Stimulated activated CD4-positive, alpha-beta T cell treated with anti-CD3 and anti-CD28 coated beads, Interleukin-2, amount 100 ng/mL, for 24 hours (primary cell): ENCODE data around the gene RPS5.
"Not testable (repeated sequence)": the region's sequence is repeated elsewhere in the genome, so short reads cannot be mapped to it uniquely, and the experiment has no call there.

Source experiments
- DNase-seq, 2 donors: peaks; one replicate each; pipeline ENCODE4 v3.0.0-alpha.2; 2020

The RPS5 gene

DNA sequence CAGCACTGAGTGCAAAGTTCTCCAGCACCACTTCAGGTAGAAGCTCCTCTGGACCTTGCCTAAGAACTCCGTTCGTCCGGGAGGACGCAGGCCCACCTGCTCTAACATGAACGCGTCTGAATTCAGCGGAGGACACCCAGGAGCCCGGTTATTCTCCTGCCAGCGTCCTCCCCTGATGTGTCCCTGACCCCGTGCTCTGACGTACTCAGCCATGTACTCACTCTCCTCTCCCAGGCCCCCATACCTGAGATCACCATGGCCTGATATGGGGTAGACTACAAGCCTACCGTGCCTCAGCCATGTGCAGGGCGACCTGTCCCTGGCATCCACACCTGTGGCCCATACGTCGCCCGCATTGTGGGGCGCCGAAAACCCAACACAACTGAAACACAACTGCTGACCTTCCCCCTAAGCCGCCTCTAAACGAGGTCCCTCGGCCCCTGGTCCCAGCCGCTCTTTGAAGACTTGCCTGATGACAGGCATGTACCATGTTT lies 20.6 kb downstream of the RPS5 start:
- DNase-seq: no peak

DNA sequence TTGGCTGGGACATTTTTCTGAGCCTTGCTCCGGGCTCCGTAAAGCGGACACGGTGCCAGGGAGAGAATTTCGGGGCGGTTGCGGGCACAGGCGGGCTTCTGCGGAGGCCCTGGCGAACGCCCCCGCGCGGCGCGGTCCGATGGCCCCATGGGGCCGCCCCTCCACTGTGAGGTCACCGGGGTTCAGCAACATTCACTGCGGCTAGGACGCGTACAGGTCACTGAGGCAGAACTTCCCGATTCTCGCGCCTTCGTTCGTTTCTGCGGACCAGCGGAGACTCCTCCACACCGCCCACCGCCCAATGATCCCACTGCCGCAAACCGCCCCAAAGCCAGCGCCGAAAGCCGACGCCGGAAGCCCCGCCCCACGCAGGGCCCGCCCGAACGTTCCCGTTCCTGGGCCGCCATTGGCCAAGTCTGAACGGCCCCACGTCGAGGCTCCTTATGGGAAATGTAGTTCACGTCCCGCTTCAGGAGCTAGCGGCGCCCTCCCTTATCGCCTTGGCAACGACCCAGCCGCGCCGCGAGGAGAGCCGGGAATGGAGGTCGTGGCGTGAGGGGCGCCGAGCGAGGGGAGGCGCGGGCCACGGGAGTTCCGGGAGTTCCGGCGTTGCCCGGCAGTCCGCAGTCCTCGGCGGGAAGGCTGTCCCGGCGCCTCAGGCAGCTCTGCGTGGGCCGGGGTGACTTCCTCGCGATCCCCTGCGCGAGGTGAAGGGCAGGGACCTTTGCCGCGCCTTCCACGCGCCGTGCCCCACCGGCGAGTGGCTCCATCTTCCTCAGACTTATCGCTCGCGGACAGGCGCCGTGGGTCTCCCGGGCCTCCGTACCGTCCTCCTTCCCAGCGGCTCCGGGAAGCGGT lies 21.3 kb downstream of the RPS5 start, which contains the start of gene ZNF584:
TSS of gene ZNF584 (plus strand) at position 498 of the 858 bp plus-strand sequence. CDS start 499 bp downstream, outside the sequence.
- DNase-seq: peak; percentile 95 to 96

DNA sequence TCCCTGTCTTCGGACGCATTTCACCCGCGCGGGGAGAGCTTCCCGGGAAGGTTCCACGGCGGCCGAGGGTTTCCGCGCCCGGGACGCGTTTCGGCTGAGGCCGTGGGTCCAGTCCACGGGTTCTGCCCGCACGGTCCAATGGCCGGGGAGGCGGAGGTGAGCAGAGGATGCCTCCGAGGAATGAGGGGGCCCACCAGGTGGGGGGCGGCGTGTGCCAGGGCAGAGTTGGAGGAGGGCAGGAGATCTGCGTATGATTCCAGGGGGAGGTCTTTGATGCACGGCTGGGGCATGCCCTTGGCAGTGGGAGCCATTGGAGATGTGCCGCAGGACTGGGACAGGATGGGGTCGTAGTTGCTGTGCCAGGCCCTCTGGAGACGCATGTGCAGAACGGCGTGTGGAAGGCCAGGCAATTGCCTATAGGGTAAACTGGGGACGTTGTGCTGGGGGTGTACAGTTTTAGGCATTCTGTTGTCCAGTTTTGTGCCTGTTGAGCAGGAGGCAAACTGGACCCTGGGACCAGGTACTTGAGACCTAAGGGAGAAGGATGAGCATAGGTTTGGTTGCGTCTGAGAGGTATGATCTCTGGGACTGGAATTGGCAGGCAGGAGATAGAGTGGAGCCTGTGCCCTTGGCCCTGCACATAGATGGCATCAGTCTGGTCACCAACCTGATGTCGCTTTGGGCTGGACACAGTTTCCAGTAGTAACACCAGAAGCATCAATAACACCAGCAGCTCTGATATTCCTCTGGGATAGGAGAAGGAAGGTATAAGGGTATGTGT lies 22.1 kb downstream of the RPS5 start:
- peak; percentile 40 to 51 for DNase-seq

- DNase-seq: no peak
Measured at GRCh38 chr19:58416604-58417003, 29.5 kb downstream of the RPS5 start.

DNA sequence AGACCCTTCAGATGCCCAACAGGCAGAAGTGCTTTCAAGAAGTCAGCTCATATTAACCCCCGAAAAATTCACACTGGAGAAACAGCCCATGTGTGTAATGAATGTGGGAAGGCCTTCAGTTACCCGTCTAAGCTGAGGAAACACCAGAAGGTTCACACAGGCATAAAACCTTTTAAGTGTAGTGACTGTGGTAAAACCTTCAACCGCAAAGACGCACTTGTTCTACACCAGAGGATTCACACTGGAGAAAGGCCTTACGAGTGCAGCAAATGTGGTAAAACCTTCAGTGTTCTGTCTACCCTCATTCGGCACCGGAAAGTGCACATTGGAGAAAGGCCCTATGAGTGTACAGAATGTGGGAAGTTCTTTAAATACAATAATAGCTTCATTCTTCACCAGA lies 30.0 kb downstream of the RPS5 start:
- no peak for DNase-seq

- no peak for DNase-seq
Measured at GRCh38 chr19:58428617-58429016, 41.5 kb downstream of the RPS5 start.

GRCh38 chr19:58429745-58430144 lies 42.7 kb downstream of the RPS5 start:
- no peak for DNase-seq

GRCh38 chr19:58434217-58434616 lies 47.1 kb downstream of the RPS5 start:
- no peak for DNase-seq

- DNase-seq: peak; percentile 90 to 92
Measured at GRCh38 chr19:58439576-58440554, 52.8 kb downstream of the RPS5 start, which contains the start of gene ZNF132. TSS of gene ZNF132 (minus strand) at chr19:58440153. CDS start at chr19:58439821, 332 bp downstream.

DNA sequence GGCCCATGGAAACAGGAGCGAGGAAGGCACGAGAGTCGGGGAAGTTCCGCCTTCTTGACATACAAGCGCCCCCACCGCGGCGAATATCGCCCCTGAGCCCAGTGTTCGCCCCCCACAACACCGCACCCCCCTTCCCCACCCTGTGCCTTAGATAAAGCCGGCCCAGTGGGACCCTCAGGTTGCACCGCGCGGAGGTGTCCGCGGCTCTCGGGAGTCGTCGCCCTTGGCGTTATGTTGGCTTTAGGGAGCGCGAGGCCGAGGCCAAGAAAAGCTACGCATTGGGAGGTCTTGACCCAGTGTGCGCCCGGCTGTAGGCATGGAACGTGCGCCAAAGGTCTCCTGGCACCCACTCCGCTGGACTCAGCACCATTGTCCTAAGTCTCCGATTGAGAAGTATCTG lies 53.5 kb downstream of the RPS5 start:
- DNase-seq: no peak

DNA sequence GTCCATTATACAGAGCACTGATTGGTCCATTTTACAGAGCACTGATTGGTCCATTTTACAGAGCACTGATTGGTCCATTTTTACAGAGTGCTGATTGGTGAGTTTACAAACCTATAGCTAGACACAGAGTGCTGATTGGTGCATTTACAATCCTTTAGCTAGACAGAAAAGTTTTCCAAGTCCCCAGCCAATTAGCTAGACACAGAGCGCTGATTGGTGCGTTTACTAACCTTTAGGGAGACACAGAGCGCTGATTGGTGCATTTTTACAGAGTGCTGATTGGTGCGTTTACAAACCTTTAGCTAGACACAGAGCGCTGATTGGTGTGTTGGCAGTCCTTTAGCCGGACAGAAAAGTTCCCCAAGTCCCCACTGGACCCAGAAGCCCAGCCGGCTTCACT lies 55.9 kb downstream of the RPS5 start:
- DNase-seq: not testable (repeated sequence)
